LNCaP clone FGC (cell line): ENCODE measurements around the gene BAIAP2L2.

Experiments
- DNase-seq: peaks from one replicate; pipeline ENCODE4 v3.0.0-alpha.2; 2011; ENCODE audit warnings: low read depth
- H3K4me3 ChIP-seq: 2 replicates; pipeline ENCODE4 v1.5.1; 2011; ENCODE audit warnings: mild to moderate bottlenecking, low read depth, low read length, control low read depth
- TF ChIP-seq, protein P1 (sequence below): IDR thresholded peaks from 2 replicates; pipeline ENCODE4 v1.5.1; 2012; ENCODE audit warnings: mild to moderate bottlenecking; ENCODE audit not compliant: control insufficient read depth, insufficient read depth; ENCODE audit errors: extremely low read depth

BAIAP2L2 gene

GRCh38 chr22:38089474-38089851 is 21.0 kb downstream of the BAIAP2L2 start:
- TF ChIP-seq, protein P1, sequence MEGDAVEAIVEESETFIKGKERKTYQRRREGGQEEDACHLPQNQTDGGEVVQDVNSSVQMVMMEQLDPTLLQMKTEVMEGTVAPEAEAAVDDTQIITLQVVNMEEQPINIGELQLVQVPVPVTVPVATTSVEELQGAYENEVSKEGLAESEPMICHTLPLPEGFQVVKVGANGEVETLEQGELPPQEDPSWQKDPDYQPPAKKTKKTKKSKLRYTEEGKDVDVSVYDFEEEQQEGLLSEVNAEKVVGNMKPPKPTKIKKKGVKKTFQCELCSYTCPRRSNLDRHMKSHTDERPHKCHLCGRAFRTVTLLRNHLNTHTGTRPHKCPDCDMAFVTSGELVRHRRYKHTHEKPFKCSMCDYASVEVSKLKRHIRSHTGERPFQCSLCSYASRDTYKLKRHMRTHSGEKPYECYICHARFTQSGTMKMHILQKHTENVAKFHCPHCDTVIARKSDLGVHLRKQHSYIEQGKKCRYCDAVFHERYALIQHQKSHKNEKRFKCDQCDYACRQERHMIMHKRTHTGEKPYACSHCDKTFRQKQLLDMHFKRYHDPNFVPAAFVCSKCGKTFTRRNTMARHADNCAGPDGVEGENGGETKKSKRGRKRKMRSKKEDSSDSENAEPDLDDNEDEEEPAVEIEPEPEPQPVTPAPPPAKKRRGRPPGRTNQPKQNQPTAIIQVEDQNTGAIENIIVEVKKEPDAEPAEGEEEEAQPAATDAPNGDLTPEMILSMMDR: no peak
- no peak overlapping the region for H3K4me3 ChIP-seq
- DNase-seq: no peak

GRCh38 chr22:38088629-38089473 is 21.6 kb downstream of the BAIAP2L2 start:
- H3K4me3 ChIP-seq: no peak overlapping the region
- TF ChIP-seq, protein P1: no peak
- no peak for DNase-seq

- TF ChIP-seq, protein P1: no peak
- H3K4me3 ChIP-seq: no peak overlapping the region
- DNase-seq: no peak
Measured at GRCh38 chr22:38087855-38088254, 22.6 kb downstream of the BAIAP2L2 start.

GRCh38 chr22:38086942-38087341 is 23.5 kb downstream of the BAIAP2L2 start:
- no peak for DNase-seq
- no peak overlapping the region for H3K4me3 ChIP-seq
- TF ChIP-seq, protein P1: no peak

DNA sequence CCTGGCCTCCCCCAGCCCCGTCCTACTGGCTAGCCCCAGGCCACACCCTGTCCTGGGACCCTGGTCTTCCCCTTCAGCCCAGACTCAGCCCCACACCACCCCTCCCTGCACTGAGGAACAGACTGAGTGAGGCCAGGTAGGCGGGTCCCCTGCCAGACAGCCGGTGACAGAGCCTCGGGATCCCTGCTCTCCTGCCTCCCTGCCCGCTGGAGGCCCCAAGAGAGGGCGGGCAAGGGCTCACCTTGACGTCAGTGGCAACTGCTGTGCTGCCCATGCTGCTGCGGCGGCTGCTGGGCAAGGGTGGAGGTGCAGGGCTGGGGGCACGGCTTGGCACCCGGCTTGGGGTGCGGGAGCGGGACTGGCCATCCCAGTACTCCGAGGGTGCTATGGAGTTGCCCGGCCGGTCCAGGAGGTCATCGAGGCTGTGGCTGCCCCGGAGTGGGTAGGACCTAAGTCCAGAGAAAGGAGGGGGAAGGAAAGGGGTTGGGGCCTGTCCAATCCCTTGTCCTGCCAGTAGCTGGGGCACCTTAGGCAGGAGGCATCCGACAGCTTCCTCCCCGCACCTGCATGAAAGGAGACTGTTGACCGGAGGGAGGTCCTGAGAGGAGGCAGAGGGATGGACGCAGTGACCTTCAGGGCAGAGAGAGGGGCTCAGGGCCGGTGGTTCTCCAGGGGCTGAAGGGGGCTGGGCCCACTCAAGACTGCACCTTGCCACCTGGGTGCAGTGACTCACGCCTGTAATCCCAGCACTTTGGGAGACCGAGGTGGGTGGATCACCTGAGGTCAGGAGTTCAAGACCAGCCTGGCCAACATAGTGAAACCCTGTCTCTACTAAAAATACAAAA is 24.3 kb downstream of the BAIAP2L2 start:
- DNase-seq: no peak
- H3K4me3 ChIP-seq: no peak overlapping the region
- TF ChIP-seq, protein P1: no peak

DNA sequence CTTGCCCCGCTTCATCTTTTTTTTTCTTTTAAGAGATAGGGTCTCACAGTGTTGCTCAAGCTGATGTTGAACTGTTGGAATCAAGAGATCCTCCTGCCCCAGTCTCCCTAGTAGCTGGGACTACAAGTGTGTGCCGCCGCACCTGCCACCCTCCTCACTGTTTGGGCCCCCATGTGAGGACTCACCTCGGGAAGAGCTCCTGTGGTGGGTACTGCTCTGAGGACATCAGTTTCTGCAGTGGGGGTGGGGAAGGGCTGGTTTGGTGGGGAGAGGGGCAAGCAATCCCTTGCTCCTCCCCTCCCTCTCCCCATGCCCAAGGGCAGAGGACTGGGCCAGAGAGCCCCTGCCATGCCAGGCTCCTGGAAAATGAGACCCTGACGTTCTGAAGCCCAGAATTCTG is 25.0 kb downstream of the BAIAP2L2 start:
- no peak overlapping the region for H3K4me3 ChIP-seq
- DNase-seq: no peak
- TF ChIP-seq, protein P1: no peak
